Measurements from ENCODE around the gene ZBTB2.

DNA sequence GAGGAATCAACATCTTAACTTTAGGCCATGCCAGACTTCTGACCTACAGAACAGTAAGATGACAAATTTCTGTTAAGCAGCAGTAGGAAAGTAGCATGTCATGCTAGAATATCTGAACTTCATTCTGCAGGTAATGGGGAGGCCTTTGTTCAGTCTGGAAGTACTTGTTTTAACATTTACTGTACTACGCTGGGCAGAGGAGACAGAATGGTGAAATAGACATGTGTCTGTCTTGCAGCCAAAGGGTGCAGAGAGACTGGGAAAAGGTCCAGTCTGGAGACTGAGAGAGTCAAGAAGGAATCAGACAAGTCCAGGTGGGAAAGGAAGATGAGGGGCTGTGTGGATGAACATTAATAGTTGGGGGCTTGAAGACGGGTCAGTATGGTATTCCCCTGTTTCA lies 17.5 kb upstream of the ZBTB2 start:
- TF ChIP-seq, protein P1, sequence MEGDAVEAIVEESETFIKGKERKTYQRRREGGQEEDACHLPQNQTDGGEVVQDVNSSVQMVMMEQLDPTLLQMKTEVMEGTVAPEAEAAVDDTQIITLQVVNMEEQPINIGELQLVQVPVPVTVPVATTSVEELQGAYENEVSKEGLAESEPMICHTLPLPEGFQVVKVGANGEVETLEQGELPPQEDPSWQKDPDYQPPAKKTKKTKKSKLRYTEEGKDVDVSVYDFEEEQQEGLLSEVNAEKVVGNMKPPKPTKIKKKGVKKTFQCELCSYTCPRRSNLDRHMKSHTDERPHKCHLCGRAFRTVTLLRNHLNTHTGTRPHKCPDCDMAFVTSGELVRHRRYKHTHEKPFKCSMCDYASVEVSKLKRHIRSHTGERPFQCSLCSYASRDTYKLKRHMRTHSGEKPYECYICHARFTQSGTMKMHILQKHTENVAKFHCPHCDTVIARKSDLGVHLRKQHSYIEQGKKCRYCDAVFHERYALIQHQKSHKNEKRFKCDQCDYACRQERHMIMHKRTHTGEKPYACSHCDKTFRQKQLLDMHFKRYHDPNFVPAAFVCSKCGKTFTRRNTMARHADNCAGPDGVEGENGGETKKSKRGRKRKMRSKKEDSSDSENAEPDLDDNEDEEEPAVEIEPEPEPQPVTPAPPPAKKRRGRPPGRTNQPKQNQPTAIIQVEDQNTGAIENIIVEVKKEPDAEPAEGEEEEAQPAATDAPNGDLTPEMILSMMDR (IDR thresholded peaks at IDR 0.05; ENCODE audit: borderline replicate concordance, extremely low read depth, low read length, poor library complexity, severe bottlenecking) = no peak
- TF ChIP-seq EZH2 (IDR thresholded peaks at IDR 0.05; ENCODE audit: borderline replicate concordance, low read depth, low read length, severe bottlenecking) = no peak
